Lower lobe of right lung (tissue), 2 donors: ENCODE results near the gene ADD1. TPM values are rescaled to one million over a fixed set of nuclear protein-coding genes. Genes with fewer than 3 reads are reported as not detected.
"Not testable (repeated sequence)": the region's sequence is repeated elsewhere in the genome, so short reads cannot be mapped to it uniquely, and the experiment has no call there.

Experiments
- ATAC-seq, 2 donors: fragments of 200-7000 bp; cut with Tn5 transposase; one replicate each; pipeline ENCODE4 v1.9.1; 2020 to 2022; ENCODE audit warnings: mild to moderate bottlenecking in 2 of 2, moderate library complexity in 2 of 2
- DNase-seq: peaks from one replicate; pipeline ENCODE4 v3.0.0-alpha.2; 2020
- H3K27ac ChIP-seq: fragments of 200-600 bp; one replicate; pipeline ENCODE4 v1.8.0; 2022
- H3K27me3 ChIP-seq: fragments of 200-600 bp; one replicate; pipeline ENCODE4 v1.8.0; 2022; ENCODE audit warnings: low read depth
- H3K36me3 ChIP-seq: fragments of 200-600 bp; one replicate; pipeline ENCODE4 v1.8.0; 2022; ENCODE audit warnings: mild to moderate bottlenecking
- H3K4me1 ChIP-seq: fragments of 200-600 bp; one replicate; pipeline ENCODE4 v1.8.0; 2022
- H3K4me3 ChIP-seq: fragments of 200-600 bp; one replicate; pipeline ENCODE4 v1.8.0; 2022; ENCODE audit warnings: mild to moderate bottlenecking
- H3K9me3 ChIP-seq: fragments of 200-600 bp; one replicate; pipeline ENCODE4 v1.8.0; 2022
- CTCF ChIP-seq: fragments of 200-600 bp; IDR thresholded peaks from one replicate; pipeline ENCODE4 v1.8.0; 2022; ENCODE audit warnings: antibody characterized with exemption, mild to moderate bottlenecking
- intact Hi-C: fragments of 100-400 bp; cut with DNase I; formaldehyde crosslinking; loops from one replicate; pipeline ENCODE4 v1.11.0; 2022
- total RNA-seq: library from RNA; stranded (reverse); fragmentation: NEBNext Ultra II Directional; extraction: Animal tissue kit (Norgen Biotek cat#: 25700); gene quantifications from one replicate; pipeline ENCODE4 v1.2.1, GENCODE V29; 2021
- donor health status: DM: no; HTN: yes; CAD: no; lungs with severe emphysema.

ADD1 gene
- total RNA-seq, 1 donor from 2014 or later, result 279 TPM

GRCh38 chr4:2953496-2953895 lies 109.9 kb downstream of the ADD1 start:
- no peak for TF ChIP-seq CTCF
- H3K27me3 ChIP-seq, result no peaks in the 10 kb centered on the region
- no peaks in the 10 kb centered on the region for H3K9me3 ChIP-seq
- DNase-seq, result no peak
- no peak overlapping the region for H3K4me3 ChIP-seq
- intact Hi-C loops, result no loop called here
- no peak overlapping the region for H3K27ac ChIP-seq
- H3K4me1 ChIP-seq, result peaks cover 5% of the 10 kb centered on the region
- H3K36me3 ChIP-seq, result peaks cover 94% of the 10 kb centered on the region
- ATAC-seq, result no peak

- Histone ChIP-seq H3K27me3 (no peaks in the 10 kb centered on the region), H3K27ac (no peak overlapping the region), H3K4me1 (peaks cover 10% of the 10 kb centered on the region), H3K4me3 (no peak overlapping the region), H3K36me3 (peaks cover 85% of the 10 kb centered on the region), H3K9me3 (no peaks in the 10 kb centered on the region)
- ATAC-seq (peak; percentile 55 to 60), DNase-seq (no peak)
- TF ChIP-seq CTCF, result no peak
- intact Hi-C loops, result no loop called here
These were observed 110.9 kb downstream of the ADD1 start for GRCh38 chr4:2954358-2955185.

- H3K4me3 ChIP-seq, H3K27me3 ChIP-seq, ATAC-seq, H3K27ac ChIP-seq, H3K9me3 ChIP-seq, intact Hi-C loops, DNase-seq: not testable (repeated sequence)
- H3K4me1 ChIP-seq, result peaks cover 18% of the 10 kb centered on the region
- peak; percentile 0 for TF ChIP-seq CTCF
- peaks cover 76% of the 10 kb centered on the region for H3K36me3 ChIP-seq
These were observed 111.8 kb downstream of the ADD1 start for GRCh38 chr4:2955186-2956044.

- Histone ChIP-seq H3K36me3 (peaks cover 46% of the 10 kb centered on the region), H3K4me1 (peaks cover 33% of the 10 kb centered on the region), H3K27ac (no peak overlapping the region), H3K9me3 (no peaks in the 10 kb centered on the region), H3K4me3 (no peak overlapping the region), H3K27me3 (no peaks in the 10 kb centered on the region)
- no peak for TF ChIP-seq CTCF
- ATAC-seq, result no peak
- intact Hi-C loops, result no loop called here
- no peak for DNase-seq
These were observed 114.8 kb downstream of the ADD1 start for GRCh38 chr4:2958446-2958845.

- Histone ChIP-seq H3K36me3 (peaks cover 32% of the 10 kb centered on the region), H3K4me1 (peaks cover 41% of the 10 kb centered on the region)
- H3K9me3 ChIP-seq, H3K27ac ChIP-seq, DNase-seq, ATAC-seq, intact Hi-C loops, H3K27me3 ChIP-seq, H3K4me3 ChIP-seq: not testable (repeated sequence)
These were observed 116.8 kb downstream of the ADD1 start for GRCh38 chr4:2960450-2960849.

GRCh38 chr4:2961421-2961810 lies 117.8 kb downstream of the ADD1 start:
- no peak for TF ChIP-seq CTCF

More at GRCh38 chr4:2961421-2961810, 117.8 kb downstream of the ADD1 start:
- DNase-seq (no peak), ATAC-seq (no peak)
- Histone ChIP-seq H3K4me1 (peaks cover 41% of the 10 kb centered on the region), H3K27me3 (no peaks in the 10 kb centered on the region), H3K9me3 (no peaks in the 10 kb centered on the region), H3K4me3 (peak overlapping the region; percentile 72), H3K27ac (no peak overlapping the region), H3K36me3 (peaks cover 22% of the 10 kb centered on the region)
- intact Hi-C loops, result no loop called here
